GM19023 (cell line): ENCODE data around the gene INO80B.
A peak's percentile ranks its signal among the peaks of the same experiment; 100 is the strongest.
"Not testable (repeated sequence)": the region's sequence is repeated elsewhere in the genome, so short reads cannot be mapped to it uniquely, and the experiment has no call there.

Experiments
- ATAC-seq: cut with Tn5 transposase; IDR thresholded peaks from one replicate; pipeline ENCODE4 v1.9.1; 2021; ENCODE audit warnings: mild to moderate bottlenecking, moderate library complexity; ENCODE audit not compliant: unreplicated experiment

The INO80B gene

GRCh38 chr2:74425523-74425922, 29.4 kb upstream of the INO80B start:
- ATAC-seq, result no peak

- no peak for ATAC-seq
Measured at GRCh38 chr2:74426181-74426758, 28.6 kb upstream of the INO80B start.

DNA sequence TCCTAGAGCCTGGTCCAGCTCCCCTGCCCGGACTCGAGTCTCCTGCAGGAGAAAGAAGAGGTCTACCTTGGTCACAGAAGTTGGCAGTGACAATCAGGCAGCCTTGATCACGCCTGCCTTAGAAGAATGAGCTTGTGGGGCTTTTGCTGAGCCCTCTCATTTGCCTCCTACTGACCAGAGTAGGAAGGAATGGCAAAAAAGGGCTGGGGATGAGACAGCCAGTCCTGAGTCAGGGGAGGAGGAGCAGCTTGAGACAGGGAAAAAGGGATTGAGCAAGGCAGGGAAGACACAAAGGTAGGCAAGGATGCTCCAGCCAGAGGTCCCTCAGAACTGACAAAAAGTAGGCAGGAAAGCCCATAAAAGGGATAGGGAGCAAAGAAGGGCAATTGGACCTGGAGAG, 27.3 kb upstream of the INO80B start:
- no peak for ATAC-seq

- no peak for ATAC-seq
Measured at GRCh38 chr2:74428675-74429074, 26.2 kb upstream of the INO80B start.

- no peak for ATAC-seq
Measured at GRCh38 chr2:74429487-74430451, 25.1 kb upstream of the INO80B start.

DNA sequence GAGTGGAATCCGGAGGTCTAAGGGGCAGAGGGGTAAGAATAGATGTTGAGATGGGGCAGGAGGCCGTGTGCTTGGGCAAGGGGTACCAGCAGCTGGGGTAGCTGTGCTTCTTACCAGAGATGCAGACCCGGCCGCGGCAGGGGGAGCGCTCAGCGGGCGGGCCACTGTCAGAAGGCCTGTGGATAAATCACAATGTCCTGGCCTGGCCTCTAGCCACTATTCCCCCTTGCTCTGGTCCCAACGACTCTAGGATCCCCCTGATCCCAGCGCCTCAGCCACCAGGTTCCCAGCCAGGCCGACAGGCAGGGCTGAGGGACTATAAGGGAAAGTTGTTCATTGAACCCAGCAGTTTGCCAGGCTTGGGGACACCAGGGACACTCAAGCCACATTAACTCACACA, 24.4 kb upstream of the INO80B start:
- ATAC-seq, result no peak

DNA sequence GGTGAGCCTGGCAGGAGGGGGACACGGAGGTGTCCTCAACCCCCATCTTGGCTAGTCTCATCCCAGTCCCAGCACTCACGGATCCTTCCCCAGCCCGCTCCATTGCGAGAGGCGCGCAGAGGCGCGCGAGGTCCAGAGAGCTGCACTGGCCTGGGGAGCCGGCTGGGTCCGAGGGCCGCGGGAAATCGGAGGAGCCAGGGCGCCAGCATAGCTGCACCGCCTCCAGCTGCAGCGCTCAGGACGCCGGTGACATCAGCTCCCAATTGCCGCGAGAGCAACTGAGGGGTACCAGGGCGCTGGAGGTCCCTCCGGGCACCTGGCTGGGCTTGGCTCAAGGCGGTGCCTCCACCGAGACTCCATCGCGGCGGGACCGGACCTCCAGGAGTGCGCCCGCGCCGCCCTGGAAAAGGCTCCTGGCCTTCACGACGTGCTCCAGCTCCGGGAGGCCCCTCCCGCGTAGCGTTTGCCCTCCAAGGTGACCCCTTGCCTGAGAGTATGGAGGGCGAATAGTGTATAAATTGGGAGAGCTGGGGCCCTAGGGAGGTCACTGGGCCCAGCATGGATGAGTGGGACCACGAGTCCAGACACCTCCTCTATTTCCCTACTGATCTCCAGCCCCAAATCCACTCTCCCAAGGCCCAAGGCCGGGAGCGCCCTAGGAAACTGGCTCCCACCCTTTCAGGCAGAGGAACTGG, 18.6 kb upstream of the INO80B start:
- no peak for ATAC-seq

GRCh38 chr2:74436848-74437695, 17.8 kb upstream of the INO80B start:
- no peak for ATAC-seq

DNA sequence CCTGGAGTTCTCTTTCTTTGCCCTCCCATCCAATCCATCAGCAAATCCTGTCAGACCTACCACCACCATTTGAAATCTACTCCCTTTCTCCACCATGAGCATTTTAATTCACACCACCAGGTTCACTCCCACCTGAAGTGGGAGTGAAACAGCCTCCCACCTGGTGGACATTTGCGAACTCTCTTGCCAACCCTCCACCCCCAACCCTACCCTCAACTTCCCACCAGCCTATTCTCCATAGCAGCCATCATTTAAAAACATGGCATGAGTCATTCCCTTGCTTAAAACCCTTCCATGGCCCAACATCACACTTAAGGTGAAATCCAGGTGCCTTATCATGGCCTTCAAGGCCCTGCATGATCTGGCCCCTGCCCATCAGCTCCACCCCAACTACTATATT, 16.6 kb upstream of the INO80B start:
- ATAC-seq, result no peak

- ATAC-seq, result no peak
Measured at GRCh38 chr2:74439373-74439772, 15.5 kb upstream of the INO80B start.

DNA sequence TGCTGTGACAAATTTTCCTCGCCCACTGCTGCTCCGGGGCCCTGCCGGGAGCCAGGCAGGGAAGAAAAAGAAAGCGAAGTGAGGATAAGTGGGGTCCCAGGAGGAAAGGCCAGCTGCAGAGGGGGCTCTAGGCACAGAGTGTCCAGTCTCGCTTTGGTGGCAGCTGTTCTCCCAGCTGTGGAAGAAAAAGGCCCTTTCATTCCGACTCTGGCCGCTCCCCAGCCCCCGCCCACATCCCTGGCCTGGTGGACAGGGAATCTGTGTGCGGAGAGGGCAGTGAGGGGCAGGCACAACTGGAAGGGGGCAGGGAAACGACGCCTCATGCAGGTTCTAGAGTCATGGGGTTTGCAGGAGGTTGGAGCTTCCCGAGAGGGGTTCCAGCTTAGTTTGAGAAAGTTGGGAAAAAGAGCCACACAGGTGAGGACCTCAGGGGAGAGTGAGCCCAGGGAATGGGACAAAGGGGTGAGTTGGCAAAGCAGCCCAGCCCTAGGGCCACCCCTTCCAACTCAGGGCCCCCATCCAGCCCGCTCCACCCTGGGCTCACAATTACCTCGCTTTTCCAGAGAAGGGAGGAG, 15.0 kb upstream of the INO80B start:
- no peak for ATAC-seq

DNA sequence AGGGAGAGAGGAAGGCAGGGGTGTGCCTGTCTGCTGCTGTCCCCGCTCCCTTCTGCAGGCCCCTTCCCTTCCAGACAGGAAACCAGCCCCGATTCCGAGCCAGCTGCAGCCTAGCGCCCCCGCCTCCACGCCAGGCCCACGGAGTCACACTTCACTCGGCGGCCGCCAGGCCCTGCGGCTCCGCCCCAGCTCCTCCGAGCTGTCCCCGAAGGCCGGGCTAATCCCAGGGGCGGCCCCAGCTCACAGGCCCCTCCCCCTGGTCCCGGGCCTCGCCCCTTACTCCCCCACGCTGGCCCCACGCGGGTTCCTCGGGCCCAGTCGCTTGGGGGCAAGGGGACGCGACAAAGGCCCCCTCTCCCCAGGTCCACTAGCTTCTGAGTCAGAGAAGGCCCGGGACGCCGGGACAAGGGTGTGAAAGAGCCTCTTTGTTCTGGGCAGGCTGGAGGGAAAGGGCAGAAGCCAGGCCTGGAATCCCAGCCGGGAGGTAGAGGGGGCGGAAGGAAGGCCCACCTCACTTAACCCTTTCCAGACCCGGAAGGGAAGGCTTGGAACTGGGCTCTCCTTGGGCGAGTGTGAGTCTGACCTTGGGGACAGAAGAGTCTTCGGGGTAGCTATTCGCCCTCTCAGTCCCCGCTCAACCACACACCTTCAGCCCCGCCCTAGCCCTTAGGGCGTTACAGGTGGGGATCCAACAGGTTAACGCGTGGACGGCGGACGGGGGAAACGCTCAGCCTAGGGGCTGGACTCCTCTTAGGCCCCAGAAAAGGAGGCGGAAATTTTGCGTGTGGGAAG, 14.3 kb upstream of the INO80B start:
- peak; percentile 91 for ATAC-seq

- no peak for ATAC-seq
Measured at GRCh38 chr2:74441170-74441689, 13.7 kb upstream of the INO80B start.

- ATAC-seq, result peak; percentile 37
Measured at GRCh38 chr2:74441690-74442482, 13.0 kb upstream of the INO80B start, which contains the start of gene RTKN. Gene RTKN, minus strand, starts transcription at chr2:74441937. Its CDS starts 121 bp downstream, at chr2:74441816.

DNA sequence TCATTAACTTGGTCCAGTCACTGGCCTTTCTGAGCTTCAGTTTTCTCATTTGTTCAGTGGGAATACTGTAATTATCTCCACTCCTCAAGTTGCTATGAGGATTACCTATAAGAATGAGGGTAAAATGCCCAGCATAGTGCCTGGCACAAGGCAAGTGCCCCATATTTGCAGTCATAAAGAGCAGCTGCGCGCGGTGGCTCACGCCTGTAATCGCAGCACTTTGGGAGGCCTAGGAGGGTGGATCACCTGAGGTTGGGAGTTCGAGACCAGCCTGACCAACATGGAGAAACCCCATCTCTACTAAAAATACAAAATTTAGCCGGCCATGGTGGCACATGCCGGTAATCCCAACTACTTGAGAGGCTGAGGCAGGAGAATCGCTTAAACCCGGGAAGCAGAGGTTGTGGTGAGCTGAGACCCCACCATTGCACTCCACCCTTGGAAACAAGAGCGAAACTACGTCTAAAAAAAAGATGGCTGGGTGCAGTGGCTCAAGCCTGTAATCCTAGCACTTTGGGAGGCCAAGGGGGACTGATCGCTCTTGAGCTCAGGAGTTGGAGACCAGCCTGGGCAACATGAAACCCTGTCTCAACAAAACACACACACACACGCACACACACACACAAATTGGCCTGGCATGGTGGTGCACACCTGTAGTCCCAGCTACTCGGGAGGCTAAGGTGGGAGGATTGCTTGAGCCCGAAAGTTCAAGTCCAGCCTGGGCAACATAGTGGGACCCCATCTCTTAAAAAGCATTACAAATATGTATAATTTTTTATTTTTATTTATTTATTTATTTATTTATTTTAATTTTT, 12.2 kb upstream of the INO80B start:
- ATAC-seq, result not testable (repeated sequence)

GRCh38 chr2:74444498-74445318, 10.2 kb upstream of the INO80B start:
- no peak for ATAC-seq
